ENCODE measurements around the gene ELMO1. TPM values are rescaled to one million over a fixed set of nuclear protein-coding genes. Genes with fewer than 3 reads are reported as not detected.

The ELMO1 gene
- total RNA-seq, 1 donor from 2014 or later, result 0.13 TPM

GRCh38 chr7:36937754-36938563 is 510.7 kb downstream of the ELMO1 start:
- DNase-seq (ENCODE audit: low read depth), result no peak

GRCh38 chr7:36931892-36932291 is 516.8 kb downstream of the ELMO1 start:
- DNase-seq (ENCODE audit: low read depth), result no peak

GRCh38 chr7:36929791-36930190 is 518.9 kb downstream of the ELMO1 start:
- DNase-seq (ENCODE audit: low read depth), result no peak

- DNase-seq (ENCODE audit: low read depth), result no peak
Observed at GRCh38 chr7:36928718-36929117, 519.9 kb downstream of the ELMO1 start.

GRCh38 chr7:36928311-36928710 is 520.4 kb downstream of the ELMO1 start:
- DNase-seq (ENCODE audit: low read depth), result no peak

- no peak for DNase-seq (ENCODE audit: low read depth)
Observed at GRCh38 chr7:36925691-36926090, 523.0 kb downstream of the ELMO1 start.

GRCh38 chr7:36925207-36925606 is 523.5 kb downstream of the ELMO1 start:
- no peak for DNase-seq (ENCODE audit: low read depth)

- peak; percentile 26 for DNase-seq (ENCODE audit: low read depth)
Observed at GRCh38 chr7:36923943-36924436, 524.7 kb downstream of the ELMO1 start.

- DNase-seq (ENCODE audit: low read depth), result no peak
Observed at GRCh38 chr7:36923185-36923584, 525.5 kb downstream of the ELMO1 start.

GRCh38 chr7:36920433-36920832 is 528.2 kb downstream of the ELMO1 start:
- DNase-seq (ENCODE audit: low read depth), result no peak

- no peak for DNase-seq (ENCODE audit: low read depth)
Observed at GRCh38 chr7:36919738-36920137, 528.9 kb downstream of the ELMO1 start.

GRCh38 chr7:36918591-36918990 is 530.1 kb downstream of the ELMO1 start:
- no peak for DNase-seq (ENCODE audit: low read depth)

GRCh38 chr7:36916619-36917018 is 532.0 kb downstream of the ELMO1 start:
- DNase-seq (ENCODE audit: low read depth), result no peak

- no peak for DNase-seq (ENCODE audit: low read depth)
Observed at GRCh38 chr7:36916116-36916515, 532.5 kb downstream of the ELMO1 start.

GRCh38 chr7:36911788-36912187 is 536.9 kb downstream of the ELMO1 start:
- no peak for DNase-seq (ENCODE audit: low read depth)

GRCh38 chr7:36910859-36911258 is 537.8 kb downstream of the ELMO1 start:
- DNase-seq (ENCODE audit: low read depth), result no peak

GRCh38 chr7:36910401-36910800 is 538.3 kb downstream of the ELMO1 start:
- no peak for DNase-seq (ENCODE audit: low read depth)

GRCh38 chr7:36906956-36907635 is 541.6 kb downstream of the ELMO1 start:
- no peak for DNase-seq (ENCODE audit: low read depth)

GRCh38 chr7:36906448-36906847 is 542.2 kb downstream of the ELMO1 start:
- no peak for DNase-seq (ENCODE audit: low read depth)

- no peak for DNase-seq (ENCODE audit: low read depth)
Observed at GRCh38 chr7:36905841-36906240, 542.8 kb downstream of the ELMO1 start.

- DNase-seq (ENCODE audit: low read depth), result no peak
Observed at GRCh38 chr7:36904802-36905201, 543.9 kb downstream of the ELMO1 start.

- DNase-seq (ENCODE audit: low read depth), result no peak
Observed at GRCh38 chr7:36904101-36904500, 544.6 kb downstream of the ELMO1 start.

Data from myocyte (in vitro differentiated cells).